HUDEP-2 (cell line): ENCODE measurements around the gene SLC12A7.

ENCODE experiments used
- DNase-seq, 76 experiments: peaks; one replicate each; lab custom pipeline; 2025; ENCODE audit not compliant: unreplicated experiment in 76 of 76; lab: John Stamatoyannopoulos, UW

SLC12A7 gene

GRCh38 chr5:1054799-1055775 lies 56.8 kb downstream of the SLC12A7 start:
- DNase-seq, result no peak

- DNase-seq, result no peak
Observed at GRCh38 chr5:1054018-1054798, 57.7 kb downstream of the SLC12A7 start.

GRCh38 chr5:1053391-1054017 lies 58.4 kb downstream of the SLC12A7 start:
- no peak for DNase-seq

- DNase-seq, result peak in 7 of 76 experiments; percentile 4 to 14 (median 7)
Observed at GRCh38 chr5:1052641-1053390, 59.0 kb downstream of the SLC12A7 start.

- DNase-seq, result no peak
Observed at GRCh38 chr5:1052076-1052475, 59.8 kb downstream of the SLC12A7 start.

GRCh38 chr5:1051366-1051720 lies 60.5 kb downstream of the SLC12A7 start:
- DNase-seq, result no peak

GRCh38 chr5:1050423-1051365 lies 61.2 kb downstream of the SLC12A7 start:
- DNase-seq, result no peak

GRCh38 chr5:1048861-1049838 lies 62.7 kb downstream of the SLC12A7 start:
- DNase-seq, result no peak

- no peak for DNase-seq
Observed at GRCh38 chr5:1048162-1048721, 63.6 kb downstream of the SLC12A7 start.

GRCh38 chr5:1047332-1047965 lies 64.4 kb downstream of the SLC12A7 start:
- no peak for DNase-seq

- no peak for DNase-seq
Observed at GRCh38 chr5:1045960-1046560, 65.8 kb downstream of the SLC12A7 start.

GRCh38 chr5:1044117-1044516 lies 67.7 kb downstream of the SLC12A7 start:
- DNase-seq, result no peak

GRCh38 chr5:1043327-1043726 lies 68.5 kb downstream of the SLC12A7 start:
- DNase-seq, result no peak

GRCh38 chr5:1042626-1043025 lies 69.2 kb downstream of the SLC12A7 start:
- DNase-seq, result no peak

- no peak for DNase-seq
Observed at GRCh38 chr5:1041225-1042143, 70.4 kb downstream of the SLC12A7 start.

GRCh38 chr5:1040571-1040970 lies 71.3 kb downstream of the SLC12A7 start:
- DNase-seq, result no peak
